IPS DF 4.7 (cell line): ENCODE measurements around the gene SLC25A45.
A peak's percentile ranks its signal among the peaks of the same experiment; 100 is the strongest.
"Not testable (repeated sequence)": the region's sequence is repeated elsewhere in the genome, so short reads cannot be mapped to it uniquely, and the experiment has no call there.

Experiments used
- DNase-seq: peaks from one replicate; pipeline ENCODE4 v3.0.0-alpha.2; 2013; ENCODE audit warnings: low spot score; ENCODE audit errors: extremely low read depth

Gene SLC25A45

GRCh38 chr11:65362966-65363365 lies 19.5 kb downstream of the SLC25A45 start:
- DNase-seq: no peak

DNA sequence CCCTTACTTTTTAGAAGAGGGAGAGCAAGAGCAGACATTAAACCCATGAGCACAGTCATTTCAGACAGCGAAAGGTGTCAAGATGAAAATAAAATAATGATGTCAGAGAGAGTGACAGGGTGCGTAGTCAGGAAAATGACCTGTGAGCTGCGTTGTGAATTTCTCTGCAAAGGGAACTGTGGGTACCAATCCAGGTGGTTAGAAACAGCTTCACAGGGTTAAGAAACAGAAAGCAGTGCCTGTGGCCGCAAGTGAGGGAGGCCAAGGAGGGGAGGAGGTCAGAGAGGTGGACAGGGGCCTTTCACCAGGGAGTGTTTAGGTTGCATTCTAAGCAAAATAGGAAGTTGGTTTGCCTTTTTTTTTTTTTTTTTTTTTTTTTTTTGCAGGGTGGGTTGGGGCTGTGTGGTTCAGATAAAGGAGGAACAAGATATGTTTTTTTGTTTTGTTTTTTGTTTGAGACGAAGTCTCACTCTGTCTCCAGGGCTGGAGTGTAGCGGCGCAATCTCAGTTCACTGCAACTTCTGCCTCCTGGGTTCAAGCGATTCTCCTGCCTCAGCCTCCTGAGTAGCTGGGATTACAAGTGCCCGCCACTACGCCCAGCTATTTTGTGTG lies 20.0 kb downstream of the SLC25A45 start:
- no peak for DNase-seq

DNA sequence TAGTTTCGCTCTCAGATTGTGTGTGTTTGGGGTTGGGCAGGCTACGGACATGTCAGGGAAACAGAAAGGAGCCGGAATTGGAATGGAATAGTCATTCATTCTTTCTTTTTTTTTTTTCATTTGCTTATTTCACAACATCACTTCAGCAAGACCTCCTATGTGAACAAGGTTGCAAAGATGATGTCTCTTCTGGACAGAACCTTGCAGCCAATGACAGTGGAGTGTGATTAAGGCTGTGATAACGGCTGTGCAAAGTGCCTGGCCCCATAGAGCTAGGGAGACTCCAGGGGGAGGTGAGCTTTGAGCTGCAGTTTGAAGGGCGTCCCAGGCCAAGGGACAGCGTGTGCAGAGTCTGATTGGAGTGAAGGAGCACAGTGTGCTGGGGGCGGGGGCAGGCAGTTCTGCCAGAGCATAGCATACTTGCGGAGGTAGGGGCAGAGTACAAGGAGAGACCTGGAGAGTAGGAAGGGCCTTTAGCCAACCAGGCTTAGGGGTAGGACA lies 24.5 kb downstream of the SLC25A45 start:
- no peak for DNase-seq

- DNase-seq: no peak
Measured at GRCh38 chr11:65356394-65356972, 26.0 kb downstream of the SLC25A45 start.

GRCh38 chr11:65355776-65356393 lies 26.6 kb downstream of the SLC25A45 start:
- DNase-seq: no peak

DNA sequence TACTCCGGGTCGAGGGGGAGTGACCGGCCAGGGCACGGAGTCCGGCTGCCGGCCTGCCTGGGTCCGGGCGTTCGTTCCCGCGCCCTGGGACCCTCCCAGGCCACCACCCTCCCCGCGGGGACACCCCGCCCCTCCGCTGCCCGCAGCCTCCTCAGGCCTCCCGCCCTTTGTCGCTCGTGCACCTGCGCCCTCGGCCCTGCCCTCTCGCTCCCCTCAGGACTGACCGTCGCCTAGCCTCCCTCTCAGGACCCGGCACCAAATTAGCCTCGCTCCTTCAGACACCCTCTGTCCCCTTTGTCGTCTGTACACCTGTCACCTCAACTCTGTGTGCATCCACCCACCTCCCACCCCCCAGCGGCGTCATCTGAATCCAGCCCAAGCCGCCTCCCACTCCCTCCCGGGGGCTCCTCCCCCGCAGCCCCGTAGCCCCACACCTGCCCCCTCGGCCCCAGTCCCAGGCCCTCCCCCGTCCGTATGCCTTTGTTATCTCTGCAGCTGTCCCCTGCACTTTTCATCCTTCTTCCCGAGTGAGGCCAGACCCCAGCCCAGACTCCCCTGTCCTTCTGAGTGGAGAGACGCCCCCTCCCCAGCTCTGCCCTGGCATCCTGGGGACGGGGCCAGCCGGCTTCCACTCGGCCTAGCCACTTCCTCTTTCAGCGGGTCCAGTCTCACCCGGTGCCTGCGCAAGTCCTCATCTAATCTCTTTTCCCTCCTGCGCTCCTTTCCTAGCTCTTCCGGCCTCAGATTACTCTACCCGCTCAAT lies 27.3 kb downstream of the SLC25A45 start:
- no peak for DNase-seq

DNA sequence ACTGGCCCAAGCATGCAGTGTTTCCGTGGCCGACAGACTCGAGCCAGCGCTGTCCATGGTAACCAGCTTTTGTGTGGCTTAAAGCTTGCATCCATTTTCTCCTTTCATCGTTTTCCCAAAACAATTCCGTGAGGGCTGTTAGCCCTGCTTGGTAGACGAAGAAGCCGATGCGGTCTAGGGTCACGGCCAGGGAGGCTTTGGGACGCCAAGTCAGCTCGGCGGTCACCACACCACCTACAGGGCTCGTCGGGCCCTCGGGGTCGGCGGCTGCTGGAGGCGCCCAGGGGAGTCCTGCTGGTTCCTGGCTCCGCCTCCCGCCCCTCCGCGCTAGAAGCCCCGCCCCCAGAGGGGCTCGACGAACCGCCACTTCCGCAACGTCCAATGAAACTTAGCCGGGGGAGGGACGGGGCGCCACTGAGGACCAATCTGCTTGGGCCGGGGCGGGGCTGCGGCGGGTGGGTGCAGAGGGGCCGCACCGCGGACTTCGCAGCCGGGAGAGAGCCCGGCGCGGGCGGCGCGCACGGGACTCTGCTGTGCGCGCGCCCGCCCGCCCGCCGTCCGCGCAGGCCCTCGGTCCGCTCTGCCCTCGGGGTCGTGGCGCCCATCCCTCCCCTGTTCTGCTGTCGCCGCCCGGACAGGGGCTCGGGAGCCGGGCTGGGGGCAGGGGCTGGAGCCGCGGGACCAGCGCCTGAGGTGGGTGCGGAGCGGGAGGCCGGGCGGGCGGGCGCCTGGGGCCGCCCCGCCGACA lies 28.0 kb downstream of the SLC25A45 start, which contains the start of gene TIGD3:
TIGD3 (plus strand) TSS at position 487 of the 748 bp plus-strand sequence. CDS start 1,058 bp downstream, outside the sequence.
- DNase-seq: no peak

GRCh38 chr11:65353900-65354264 lies 28.6 kb downstream of the SLC25A45 start:
- DNase-seq: no peak

GRCh38 chr11:65353376-65353775 lies 29.1 kb downstream of the SLC25A45 start:
- no peak for DNase-seq

DNA sequence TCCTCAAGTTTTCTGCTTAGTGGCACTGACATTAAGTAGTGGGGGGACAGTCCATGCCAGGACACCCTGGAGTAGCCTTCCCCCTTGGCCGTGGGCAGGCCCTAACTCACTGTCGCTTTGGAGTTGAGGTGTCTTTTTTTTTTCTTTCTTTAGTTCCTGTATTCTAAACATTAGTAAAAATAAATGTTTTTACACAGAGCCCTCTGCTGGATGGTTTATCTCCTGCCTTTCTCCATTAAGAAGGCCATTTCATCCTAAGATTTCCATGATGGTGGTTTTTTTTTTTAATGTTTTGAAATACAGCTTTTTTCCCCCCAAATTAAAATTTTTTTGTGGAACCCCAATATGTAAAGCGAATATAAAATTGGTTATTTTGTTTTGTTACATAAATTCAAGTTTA lies 29.7 kb downstream of the SLC25A45 start:
- no peak for DNase-seq

DNA sequence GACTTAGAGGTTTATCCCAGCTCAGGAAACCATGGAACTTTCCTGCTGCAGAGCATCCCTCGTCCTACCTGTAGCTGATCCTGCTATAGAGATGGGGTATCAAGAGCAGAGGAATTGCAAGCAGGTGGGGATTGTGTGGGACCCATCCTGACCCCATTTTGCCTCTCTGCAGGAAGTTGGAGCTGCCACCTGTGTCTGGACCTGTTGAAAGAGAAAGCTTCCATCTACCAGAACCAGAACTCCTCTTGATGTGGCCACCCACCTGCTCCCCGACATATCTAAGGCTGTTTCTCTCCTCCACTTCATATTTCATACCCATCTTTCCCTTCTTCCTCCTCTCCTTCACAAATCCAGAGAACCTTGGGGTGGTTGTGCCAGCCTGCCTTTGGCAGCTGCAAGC lies 30.9 kb downstream of the SLC25A45 start:
- DNase-seq: no peak

GRCh38 chr11:65341856-65342255 lies 40.6 kb downstream of the SLC25A45 start:
- no peak for DNase-seq

DNA sequence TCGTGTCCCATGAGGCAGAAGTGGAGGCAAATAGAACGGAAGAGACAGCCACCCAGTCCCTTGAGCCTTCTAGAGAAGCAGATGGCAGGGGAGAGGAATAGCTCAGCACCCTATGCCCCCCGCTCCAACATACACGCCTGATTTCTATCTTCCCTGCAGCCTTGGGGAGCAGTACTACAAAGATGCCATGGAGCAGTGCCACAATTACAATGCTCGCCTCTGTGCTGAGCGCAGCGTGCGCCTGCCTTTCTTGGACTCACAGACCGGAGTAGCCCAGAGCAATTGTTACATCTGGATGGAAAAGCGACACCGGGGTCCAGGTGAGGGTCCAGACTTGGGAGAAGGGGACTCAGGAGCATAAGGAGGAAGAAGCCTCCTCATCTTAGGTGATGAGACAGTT lies 42.2 kb downstream of the SLC25A45 start:
- DNase-seq: no peak

- no peak for DNase-seq
Measured at GRCh38 chr11:65338676-65339075, 43.8 kb downstream of the SLC25A45 start.

GRCh38 chr11:65334696-65335295 lies 47.6 kb downstream of the SLC25A45 start:
- DNase-seq: no peak

GRCh38 chr11:65332591-65332990 lies 49.9 kb downstream of the SLC25A45 start:
- DNase-seq: not testable (repeated sequence)

- no peak for DNase-seq
Measured at GRCh38 chr11:65330544-65330943, 51.9 kb downstream of the SLC25A45 start.

- DNase-seq: peak; percentile 82
Measured at GRCh38 chr11:65329944-65330403, 52.5 kb downstream of the SLC25A45 start.

DNA sequence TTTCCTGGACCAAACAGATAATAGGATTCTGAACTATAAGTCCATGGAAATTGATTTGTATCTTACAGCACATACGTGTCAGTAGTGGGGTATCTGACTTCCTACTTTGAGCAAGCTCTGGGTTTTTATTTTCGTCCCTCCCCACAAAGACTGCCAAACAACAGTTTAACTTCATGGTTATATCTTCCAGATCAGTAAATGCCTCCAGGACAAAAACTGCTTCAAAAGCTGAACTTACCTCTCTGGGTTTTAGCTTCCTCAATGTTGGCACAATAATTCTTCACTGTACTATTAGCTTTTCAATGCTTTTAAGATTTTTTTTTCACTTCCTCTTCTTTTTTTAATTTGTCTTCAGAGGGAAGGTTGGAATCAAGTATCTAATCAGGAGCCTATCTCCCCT lies 53.0 kb downstream of the SLC25A45 start:
- DNase-seq: no peak

DNA sequence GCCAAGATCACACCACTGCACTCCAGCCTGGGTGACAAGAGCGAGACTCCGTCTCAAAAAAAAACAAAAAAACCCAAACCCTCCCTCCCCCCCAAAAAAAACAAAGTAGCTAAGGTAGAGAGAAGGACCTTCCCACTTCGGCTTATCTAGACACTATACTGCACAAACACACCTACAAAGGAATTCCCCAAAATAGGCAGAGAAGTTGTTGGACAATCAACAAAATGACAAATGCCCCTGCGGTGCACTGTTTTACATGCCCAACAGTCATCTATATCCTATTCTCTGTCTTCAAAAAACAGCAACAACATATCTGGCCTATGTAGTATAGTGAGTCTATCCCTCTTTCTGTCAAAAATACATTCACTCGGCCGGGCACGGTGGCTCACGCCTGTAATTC lies 55.4 kb downstream of the SLC25A45 start:
- no peak for DNase-seq

- no peak for DNase-seq
Measured at GRCh38 chr11:65325435-65325834, 57.0 kb downstream of the SLC25A45 start.
